GM21528 (cell line): ENCODE results near the gene FYB1.
"Not testable (repeated sequence)": the region's sequence is repeated elsewhere in the genome, so short reads cannot be mapped to it uniquely, and the experiment has no call there.

Experiments used
- ATAC-seq: cut with Tn5 transposase; IDR thresholded peaks from one replicate; pipeline ENCODE4 v1.9.1; 2021; ENCODE audit warnings: mild to moderate bottlenecking, moderate library complexity; ENCODE audit not compliant: unreplicated experiment, low FRiP score

The FYB1 gene, protein sequence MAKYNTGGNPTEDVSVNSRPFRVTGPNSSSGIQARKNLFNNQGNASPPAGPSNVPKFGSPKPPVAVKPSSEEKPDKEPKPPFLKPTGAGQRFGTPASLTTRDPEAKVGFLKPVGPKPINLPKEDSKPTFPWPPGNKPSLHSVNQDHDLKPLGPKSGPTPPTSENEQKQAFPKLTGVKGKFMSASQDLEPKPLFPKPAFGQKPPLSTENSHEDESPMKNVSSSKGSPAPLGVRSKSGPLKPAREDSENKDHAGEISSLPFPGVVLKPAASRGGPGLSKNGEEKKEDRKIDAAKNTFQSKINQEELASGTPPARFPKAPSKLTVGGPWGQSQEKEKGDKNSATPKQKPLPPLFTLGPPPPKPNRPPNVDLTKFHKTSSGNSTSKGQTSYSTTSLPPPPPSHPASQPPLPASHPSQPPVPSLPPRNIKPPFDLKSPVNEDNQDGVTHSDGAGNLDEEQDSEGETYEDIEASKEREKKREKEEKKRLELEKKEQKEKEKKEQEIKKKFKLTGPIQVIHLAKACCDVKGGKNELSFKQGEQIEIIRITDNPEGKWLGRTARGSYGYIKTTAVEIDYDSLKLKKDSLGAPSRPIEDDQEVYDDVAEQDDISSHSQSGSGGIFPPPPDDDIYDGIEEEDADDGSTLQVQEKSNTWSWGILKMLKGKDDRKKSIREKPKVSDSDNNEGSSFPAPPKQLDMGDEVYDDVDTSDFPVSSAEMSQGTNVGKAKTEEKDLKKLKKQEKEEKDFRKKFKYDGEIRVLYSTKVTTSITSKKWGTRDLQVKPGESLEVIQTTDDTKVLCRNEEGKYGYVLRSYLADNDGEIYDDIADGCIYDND

DNA sequence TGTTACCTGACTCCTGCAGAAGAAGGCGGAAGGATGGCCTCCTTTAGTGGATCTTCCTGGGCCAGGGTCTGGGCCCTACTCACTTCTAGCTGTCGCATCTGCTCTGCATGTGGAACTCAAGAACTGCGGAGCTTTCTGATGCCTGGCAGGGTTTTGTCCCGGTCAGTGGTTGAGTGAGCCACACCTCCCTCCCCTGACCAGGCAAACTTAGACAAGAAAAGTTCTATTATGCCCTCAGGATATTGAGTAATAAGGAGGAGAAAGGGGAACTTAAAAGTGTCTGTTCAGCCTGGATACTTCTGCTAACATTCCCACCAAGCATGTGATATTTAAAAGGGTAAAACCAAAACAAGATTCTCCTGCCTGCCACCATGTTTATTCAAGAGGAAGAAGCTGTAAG lies at the start of gene FYB1:
FYB1 (minus strand) TSS at position 127 of the 400 bp plus-strand sequence. CDS start 16,603 bp downstream, outside the sequence.
- no peak for ATAC-seq

GRCh38 chr5:39267186-39267585 lies 47.8 kb upstream of the FYB1 start:
- no peak for ATAC-seq

DNA sequence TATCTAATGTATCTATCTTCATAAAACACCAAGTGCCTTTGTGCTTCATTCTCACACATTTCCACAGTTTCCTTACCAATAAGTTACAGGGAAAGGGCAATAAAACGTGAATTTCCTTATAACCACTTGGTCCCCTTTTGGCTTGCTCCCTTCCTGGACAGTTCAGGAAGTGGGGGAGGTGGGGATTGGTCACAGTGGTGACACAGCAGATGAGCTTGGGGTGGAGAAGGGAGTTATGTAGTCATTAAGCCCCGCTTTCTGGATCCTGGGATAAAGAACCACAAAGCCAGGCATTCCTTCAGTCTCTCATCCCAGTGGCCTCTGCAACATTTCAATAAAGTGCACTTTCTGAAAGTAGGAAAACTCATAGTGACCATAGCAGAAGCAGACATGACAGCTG lies 47.1 kb upstream of the FYB1 start:
- ATAC-seq: no peak

- ATAC-seq: peak; percentile 99
Measured at GRCh38 chr5:39264528-39264927, 45.2 kb upstream of the FYB1 start.

GRCh38 chr5:39262981-39263380 lies 43.6 kb upstream of the FYB1 start:
- no peak for ATAC-seq

DNA sequence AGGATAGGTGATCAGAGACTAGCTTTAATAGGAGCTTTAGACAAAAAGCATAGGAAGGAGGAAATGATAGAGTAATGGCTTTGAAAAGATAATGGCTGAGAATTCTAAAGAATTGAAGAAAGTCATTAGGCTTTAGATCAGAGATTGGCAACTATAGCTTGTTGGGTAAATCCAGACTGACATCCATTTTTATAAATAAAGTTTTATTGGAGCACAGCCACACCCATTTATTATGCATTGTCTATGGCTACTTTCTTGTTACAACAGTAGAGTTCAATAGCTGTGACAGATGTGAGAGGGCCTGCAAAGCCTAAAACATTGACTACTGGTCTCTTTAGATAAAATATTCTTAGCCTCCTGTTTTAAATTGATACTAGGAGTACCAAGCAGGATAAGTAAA lies 40.7 kb upstream of the FYB1 start:
- no peak for ATAC-seq

DNA sequence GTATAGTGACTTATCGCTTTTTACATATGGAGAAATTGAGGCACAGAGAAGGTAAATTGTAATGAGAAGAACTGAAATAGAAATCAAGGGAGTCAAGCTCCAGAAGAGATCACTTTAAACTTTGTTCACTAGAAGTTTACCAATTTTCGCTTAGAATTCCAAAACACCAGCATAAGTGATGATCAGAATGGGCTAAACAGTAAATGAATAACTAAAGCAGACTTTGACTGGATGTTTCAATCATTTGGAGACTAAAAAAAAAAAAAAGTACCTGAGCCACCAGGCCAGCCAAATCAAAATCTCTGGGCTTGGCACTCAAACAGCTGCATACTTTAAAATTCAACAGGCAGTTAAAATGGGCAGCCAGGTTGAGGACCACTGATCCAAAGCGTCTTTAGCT lies 38.2 kb upstream of the FYB1 start:
- ATAC-seq: no peak

DNA sequence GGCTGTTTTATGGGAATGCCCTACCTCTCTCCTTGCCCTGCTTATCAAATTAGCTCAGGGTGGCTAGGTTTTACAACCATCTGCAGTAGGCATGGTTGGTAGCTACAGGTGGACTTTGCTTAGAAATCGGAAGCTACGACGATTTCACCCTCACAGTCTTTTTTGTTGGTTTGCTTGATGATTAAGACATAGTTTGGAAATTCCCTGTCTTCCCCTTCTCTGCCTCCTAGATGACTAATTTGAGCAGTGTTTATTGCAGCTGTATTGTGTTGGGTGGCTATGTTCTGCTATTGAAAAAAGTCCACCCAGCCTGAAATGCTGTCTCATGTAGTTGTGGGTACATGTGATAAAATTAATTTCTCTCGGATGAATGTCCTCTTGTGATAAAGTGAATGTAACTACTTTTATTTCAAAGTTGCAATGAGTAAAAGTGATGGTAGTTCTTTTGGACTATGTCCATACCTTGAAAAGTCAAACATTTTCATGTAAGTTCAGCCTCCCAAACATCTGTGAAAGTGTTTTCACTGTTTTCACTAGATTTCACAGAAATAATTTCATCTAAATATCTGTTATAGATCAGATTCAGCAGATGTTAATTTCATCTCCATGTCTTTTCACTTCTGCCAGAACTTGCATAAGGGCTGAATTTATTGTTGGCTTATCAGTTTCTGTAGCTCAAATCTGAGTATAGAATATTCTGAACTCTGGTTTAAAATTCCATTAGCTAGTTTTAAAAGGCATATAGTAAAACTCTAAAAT lies 37.3 kb upstream of the FYB1 start:
- peak; percentile 75 for ATAC-seq

DNA sequence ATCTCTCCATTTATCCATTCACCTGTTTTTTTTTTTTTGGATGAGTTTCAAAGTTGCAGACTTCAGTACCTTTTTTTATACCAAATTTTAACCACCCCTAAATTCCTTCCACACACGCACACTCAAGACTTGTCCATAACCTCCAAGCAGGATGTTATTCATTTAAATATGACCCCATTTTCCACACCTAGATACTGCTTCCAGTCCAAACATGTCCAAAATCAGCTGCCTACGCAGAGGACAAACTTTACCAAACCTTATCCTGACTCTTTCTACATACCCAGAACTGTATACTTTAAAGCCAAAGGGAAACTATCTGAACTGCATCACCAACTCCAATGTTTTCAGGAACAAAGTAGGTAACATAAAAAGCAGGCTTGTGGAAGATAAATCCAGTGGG lies 36.0 kb upstream of the FYB1 start:
- ATAC-seq: no peak

- no peak for ATAC-seq
Measured at GRCh38 chr5:39254671-39255070, 35.3 kb upstream of the FYB1 start.

GRCh38 chr5:39253196-39253595 lies 33.8 kb upstream of the FYB1 start:
- no peak for ATAC-seq

DNA sequence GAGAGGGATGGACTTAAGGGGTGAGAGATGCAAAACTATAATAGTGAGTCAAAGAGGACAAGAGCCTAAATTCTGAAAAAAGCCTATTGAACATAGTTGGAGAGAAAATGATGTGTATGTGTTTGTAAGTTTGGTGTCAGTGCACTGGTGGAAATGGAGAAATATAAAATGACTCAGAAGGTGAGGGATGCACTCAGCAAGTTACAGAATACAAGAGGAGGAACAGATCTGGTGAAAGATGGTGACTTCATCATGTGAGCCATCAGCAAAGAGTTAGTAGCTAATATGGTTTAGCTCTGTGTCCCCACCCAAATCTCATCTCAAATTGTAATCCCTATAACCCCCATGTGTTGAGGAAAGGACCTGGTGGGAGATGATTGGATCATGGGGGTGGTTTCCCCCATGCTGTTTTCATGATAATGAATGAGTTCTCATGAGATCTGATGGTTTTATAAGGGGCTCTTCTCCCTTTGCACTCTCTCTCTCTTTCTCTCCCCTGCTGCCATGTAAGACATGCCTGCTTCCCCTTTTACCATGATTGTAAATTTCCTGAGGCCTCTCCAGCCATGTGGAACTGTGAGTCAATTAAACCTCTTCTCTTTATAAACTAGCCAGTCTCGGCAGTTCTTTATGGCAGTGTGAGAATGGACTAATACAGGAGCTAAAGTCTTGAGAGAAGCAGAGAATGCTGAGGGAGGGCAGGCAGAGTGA lies 30.4 kb upstream of the FYB1 start:
- no peak for ATAC-seq

DNA sequence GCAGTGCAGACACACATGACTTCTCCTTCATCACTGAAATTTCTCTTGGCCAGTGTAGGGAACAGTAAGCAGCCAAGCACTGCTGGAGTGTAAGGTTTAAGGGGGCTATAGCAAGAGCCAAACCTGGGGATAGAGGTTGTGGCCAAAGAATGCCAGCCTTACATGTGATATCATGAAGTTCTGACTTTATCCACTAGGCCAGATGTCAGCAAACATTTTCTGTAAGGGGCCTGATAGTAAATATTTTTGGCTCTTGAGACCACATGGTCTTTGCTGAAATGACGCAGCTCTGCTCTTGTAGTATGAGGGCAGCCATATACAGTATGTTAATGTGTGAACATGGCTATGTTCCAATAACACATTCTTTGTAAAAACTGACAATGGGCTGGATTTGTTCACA lies 29.7 kb upstream of the FYB1 start:
- no peak for ATAC-seq

GRCh38 chr5:39240750-39241149 lies 21.4 kb upstream of the FYB1 start:
- ATAC-seq: no peak

DNA sequence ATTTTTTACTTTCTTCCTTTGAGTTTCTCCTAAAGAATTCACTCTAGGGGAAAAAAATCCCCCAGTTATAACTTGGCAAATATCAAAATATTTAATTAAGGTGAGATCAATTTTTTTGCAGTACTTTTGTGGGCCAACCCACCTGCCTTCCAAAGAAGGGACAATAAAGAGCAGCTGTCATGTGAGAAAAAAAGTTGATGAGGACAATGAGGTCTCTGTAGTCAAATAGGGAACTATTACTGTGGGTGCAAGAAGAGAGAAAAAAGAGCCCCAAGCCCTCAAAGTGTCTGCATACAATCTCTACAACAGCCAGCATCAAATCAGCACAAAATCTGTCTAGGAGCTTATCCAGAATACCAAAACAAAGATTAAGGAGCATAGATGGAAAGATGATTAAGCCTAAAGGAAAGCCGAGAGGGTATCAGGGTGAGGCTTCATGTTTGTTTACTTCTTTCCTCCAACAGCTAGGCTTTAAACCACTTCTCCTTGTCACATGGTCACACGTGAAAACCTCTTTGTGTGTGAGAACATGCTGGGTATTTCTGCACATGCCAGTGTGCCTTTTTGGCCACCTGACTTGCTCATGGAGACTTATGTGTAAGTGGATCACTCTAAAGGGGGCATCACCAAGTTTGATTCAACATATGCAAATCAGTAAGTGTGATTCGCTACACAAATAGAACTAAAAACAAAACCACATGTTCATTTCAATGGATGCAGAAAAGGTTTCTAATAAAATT lies 19.2 kb upstream of the FYB1 start:
- ATAC-seq: no peak

- ATAC-seq: no peak
Measured at GRCh38 chr5:39236718-39237117, 17.4 kb upstream of the FYB1 start.

- no peak for ATAC-seq
Measured at GRCh38 chr5:39235648-39236047, 16.3 kb upstream of the FYB1 start.

GRCh38 chr5:39234494-39234893 lies 15.1 kb upstream of the FYB1 start:
- not testable (repeated sequence) for ATAC-seq

DNA sequence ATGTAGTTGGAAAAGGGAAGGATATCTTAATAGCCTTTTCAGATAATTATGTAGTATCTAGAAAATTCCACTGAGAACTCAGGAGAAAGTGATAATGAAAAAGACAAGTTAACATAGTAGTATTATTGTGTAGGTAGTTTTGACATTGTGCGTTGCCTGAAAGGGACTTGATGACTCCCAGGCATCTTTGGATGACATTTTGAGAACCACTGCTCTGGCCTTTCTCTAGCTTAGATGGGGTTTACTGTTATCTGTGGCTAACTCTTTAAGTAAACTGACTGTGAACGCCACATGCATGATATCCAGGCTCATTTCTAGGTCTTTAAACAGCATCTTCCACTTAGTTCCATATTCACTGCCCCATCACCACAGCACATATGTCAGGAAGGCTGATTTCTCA lies 14.4 kb upstream of the FYB1 start:
- ATAC-seq: no peak
